Hematopoietic multipotent progenitor cell treated with erythropoietin and hydrocortisone succinate and interleukin-3 and kit ligand, for 15 days (in vitro differentiated cells): Measurements from ENCODE around the gene BUB1.
"Not testable (repeated sequence)": the region's sequence is repeated elsewhere in the genome, so short reads cannot be mapped to it uniquely, and the experiment has no call there.

ENCODE experiments used
- DNase-seq: peaks from one replicate; pipeline ENCODE4 v3.0.0-alpha.2; 2015; ENCODE audit warnings: low spot score

Gene BUB1

DNA sequence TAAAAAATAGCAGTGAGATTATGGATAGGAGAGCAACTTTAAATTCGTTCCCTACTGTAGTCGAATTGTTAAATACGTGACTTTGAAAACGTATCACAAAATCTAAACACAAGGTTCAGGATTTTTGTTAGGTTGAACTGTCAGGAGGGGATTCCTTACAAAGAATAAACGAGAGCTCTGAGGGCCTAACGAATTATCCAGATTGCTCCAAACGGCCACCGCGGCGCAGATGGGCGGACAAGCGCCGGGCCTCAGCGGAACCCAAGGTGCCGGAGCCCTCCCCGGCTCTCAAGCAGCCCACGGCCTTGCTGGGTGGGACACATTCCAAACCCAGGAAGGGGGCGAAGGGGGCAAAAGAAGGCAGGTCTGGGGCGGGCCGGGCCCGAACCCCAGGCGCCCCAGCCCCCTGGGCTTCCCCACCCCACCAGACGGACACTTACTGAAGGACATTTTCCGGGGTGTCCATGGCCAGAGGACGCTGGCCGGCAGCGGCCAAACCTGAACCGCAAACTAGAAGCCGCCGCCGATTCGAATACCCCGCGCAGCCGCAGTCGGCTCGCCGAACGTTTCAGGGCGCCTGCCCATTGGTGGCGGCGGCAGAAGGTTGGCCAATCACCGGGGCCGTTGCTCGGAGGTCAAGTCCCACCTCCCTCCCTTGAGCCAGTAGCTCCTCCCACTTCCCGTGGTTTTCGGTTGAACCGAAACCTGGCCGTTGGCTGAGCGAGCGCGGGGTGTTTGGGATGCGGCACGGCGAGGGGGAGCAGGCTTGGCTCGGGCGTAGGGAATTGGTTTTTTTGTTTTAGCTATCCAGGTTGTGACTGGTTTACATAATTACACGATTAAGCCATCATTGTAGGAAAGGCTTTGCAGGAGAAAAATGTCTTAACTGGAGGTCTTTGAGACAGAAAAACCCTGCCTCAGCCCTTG, at the start of gene BUB1:
Gene BUB1 (minus strand): TSS at position 534 of the 927 bp plus-strand sequence. CDS start 68 bp downstream, at position 466.
- DNase-seq: peak; percentile 98

DNA sequence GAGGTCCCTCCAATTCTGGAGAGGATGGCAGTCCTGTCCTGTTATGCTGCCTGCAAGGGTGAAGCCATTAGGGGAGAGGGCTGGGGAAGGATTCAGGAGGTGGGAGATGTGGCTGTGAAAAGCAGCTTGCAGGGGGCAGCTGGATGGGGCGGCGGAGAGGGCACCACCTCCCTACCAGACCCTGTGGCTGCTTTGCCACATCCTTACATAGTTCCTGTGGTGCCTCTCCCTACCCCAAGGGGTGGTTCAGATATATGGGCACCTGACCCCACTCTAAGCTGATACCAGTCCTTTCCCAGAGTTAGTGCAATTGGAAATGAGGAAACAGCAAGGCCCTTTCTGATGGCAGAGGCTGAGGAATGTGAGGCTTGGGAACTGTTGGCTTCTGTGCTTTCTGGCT, 48.4 kb upstream of the BUB1 start:
- DNase-seq: no peak

DNA sequence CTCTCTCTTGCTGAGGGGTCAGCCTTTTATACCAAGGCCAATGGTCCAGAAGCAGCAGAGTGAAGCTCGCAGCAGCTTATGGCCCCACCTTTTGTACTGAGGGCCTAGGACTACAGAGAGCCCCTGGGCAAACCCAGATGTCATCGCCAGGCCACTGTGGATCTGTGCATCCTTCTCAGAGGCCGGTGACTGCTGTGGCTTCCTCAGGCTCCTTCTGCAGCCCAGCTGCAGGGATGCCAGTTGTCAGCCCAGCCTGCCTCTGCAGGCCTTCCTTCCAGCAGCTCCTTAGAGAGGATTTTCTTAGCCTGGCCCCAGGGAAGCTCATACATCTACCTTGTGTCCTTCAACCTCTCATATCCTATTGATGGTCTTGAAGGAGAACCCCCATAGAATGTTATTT, 48.0 kb upstream of the BUB1 start:
- no peak for DNase-seq

DNA sequence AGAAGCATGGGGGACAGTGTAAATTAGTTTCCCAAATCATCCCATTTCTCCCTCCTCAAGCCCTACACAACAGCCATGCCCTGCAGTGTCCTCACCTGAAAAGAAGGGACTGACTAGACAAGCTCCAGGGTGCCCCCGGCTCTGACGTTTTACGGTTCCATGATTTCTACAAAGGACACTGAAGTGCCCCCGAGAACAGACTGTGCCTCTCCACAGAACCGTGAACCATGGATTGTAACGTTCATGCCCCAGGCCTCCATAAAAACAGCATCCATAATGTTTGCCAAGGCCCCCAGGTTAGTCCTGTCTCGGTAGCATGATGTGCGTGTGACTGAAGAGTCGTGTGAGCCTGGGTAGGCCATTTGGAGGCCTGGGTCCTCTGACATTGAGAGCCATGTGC, 47.5 kb upstream of the BUB1 start:
- DNase-seq: no peak

DNA sequence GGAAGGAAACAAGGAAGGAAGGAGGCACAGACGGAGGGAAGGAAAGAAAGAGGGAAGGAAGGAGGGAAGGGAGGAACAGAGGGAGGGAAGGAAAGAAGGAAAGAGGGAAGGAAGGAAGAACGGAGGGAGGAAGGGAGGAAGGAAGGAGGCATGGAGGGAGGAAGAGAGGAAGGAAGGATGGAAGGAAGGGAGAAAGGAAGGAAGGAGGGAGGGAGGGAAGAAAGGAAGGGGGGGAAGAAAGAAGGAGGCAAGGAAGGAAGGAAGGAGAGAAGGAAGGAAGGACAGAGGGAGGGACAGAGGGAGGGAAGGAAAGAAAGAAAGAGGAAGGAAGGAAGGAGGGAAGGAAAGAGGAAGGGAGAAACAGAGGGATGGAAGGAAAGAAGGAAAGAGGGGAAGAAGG, 47.0 kb upstream of the BUB1 start:
- DNase-seq: no peak

DNA sequence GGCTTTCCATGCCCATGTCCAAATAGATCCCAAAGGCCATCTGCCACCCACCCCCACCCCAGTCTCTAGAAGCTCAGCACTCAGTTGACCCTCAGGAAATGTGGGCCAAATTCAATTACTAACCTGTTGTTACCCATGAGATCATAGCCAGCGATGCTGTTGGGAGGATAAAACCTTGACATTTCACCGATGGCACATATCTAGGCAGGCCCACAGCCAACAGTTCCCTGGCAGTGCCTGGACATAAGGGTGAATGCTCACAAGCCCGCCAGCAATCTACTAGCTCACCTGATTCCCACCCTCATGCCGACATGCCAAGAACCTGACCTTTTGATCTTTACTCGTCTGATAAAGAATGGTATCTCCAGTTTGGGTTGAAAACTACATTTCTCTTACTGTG, 42.7 kb upstream of the BUB1 start:
- no peak for DNase-seq

DNA sequence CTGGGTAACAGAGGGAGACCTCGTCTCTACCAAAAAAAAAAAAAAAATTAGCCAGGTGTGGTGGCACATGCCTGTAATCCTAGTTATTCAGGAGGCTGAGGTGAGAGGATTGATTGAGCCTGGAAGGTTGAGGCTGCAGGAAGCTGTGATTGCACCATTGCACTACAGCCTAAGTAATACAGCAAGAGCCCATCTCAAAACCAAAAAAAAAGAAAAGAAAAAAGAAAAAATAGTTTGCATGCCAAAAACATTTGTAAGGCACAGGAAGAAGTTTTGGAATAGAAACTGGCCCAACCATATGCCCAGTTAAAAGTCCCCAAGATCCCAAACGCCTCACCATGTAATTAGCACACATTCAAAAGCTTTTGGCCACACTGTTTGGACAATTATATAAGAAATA, 41.1 kb upstream of the BUB1 start:
- no peak for DNase-seq

DNA sequence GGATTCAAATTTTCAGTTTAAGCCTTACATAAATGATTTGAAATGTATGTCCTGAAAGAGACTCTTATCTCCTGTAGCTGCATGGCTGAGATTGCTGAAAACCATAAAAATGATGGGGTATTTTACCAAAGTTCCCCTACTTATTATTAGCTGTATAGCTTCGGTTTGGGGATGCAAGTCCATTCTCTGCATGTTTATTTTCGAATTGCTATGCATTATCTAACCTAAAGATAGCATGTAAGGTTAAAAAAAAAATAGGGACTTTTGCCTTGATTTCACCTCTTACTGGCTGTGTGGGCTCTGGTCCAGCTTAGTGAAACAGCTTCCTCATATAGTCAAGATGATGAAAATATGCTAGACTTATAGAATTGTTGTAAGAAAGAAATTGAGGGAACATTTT, 40.5 kb upstream of the BUB1 start:
- DNase-seq: no peak

DNA sequence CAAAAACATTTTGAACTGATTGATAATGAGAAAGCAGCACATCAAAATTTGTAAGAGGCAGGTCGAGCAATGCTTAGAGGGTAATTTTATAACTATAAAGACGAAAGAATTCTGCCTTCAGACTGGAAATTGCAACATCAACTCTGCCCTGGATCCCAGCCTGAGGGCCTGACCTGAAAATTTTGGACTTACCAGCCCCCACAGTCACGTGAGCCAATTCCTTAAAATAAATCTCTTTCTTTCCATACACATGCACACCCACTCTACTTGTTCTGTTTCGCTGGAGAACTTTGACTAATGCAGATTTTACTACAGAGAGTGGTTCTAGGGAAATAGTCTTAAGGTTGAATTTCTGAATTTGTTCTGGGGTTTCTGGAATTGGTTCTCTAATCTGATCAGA, 39.9 kb upstream of the BUB1 start:
- no peak for DNase-seq

DNA sequence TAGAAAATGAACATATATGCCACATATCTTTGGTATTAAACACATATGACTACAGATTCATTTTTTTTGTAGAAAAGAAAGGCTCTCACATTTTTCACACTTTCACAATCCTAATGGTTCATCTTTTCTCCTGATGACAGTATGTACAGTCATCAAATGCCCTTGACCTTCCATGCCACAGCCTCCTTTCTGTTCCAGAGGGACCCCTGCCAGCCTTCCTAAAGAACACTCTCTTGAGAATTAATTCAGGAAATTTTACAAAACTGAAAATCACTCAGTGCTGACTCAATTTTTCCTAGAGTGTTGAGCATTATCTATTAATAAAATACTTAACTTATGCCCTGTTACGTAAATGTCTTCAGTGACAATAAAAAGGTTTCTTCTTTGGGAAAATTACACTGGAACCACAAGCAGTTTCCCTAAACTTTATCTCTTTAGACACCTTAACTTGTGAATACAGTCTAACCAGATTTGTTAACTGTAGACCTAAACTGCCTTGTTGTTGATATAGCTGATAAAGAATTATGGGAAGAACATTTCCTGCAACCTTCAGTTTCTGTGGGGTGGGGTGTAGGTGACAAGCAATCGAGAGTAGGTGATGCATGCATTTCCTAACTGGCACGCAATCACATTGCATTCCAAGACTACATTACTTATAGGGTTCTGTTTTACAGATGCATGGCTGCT, 39.2 kb upstream of the BUB1 start:
- DNase-seq: no peak

DNA sequence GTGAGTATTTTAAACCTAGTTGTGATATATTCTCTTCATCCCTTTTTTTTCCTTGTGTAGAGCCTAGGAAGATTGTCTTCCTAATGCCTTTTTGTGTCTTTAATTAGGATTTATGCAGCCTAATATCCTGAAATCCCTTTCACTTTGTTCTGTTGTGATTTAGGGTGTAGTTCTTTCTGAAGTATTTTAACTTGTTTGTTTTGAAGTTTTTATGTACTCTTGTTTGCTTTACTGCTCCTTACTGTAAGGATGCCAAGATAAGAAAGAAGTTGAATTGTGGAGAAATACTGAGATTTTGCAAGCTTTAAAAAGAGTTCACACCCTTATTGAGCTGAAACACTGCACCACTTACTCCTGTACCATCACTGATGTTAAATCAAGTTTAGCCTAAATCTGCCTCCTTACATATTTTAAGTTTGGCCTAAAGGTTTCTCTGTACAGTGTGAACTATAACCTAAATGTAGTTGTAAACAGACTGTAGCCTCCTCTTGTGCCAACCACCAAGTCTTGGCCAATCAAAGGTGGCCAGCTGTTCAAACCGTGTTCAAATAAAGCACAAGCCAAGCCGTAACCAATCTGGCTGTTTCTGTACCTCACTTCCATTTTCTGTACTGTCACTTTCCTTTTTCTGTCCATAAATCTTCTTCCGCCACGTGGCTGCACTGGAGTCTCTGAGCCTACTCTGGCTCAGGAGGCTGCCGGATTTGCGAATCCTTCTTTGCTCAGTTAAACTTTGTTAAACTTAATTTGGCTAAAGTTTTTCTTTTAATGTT, 36.8 kb upstream of the BUB1 start:
- no peak for DNase-seq

DNA sequence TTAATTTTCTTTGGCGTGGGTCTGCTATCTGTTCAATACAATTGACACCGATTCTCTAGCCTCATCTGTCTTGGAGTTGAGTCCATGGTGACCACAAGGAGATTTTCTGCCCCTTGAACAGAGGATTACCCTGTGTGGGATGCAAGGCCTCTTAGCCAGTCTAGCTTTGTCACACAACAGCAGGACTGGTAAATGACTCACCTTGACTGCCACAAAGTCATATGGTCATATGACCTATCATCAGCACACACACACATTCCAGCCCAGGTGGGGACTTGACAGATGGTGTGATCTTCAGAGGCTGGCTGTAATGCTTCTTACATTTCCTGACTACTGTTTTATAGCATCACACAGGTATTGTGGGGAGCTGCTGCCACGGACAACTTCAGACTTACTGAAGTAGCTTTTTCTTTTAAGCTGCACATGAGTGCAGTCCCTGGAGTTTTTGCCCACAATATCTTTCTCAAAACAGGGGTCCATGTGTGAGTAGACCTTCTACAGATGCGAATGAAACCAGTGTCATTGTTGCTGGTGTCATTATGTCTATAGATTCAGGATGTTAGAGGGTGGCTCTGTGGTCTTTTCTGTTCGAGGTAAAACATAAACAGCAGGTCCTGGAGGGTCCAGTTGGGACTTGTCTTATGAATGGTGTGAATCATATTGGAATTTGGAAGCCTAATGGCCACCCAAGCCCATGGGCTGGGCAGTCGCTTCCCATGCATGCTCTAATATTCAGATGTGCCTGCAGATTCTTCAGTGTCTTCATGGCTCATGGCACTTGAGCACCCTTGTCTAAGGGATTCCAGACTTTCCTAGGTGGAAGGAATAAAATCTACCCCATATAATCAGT, 35.9 kb upstream of the BUB1 start:
- no peak for DNase-seq

DNA sequence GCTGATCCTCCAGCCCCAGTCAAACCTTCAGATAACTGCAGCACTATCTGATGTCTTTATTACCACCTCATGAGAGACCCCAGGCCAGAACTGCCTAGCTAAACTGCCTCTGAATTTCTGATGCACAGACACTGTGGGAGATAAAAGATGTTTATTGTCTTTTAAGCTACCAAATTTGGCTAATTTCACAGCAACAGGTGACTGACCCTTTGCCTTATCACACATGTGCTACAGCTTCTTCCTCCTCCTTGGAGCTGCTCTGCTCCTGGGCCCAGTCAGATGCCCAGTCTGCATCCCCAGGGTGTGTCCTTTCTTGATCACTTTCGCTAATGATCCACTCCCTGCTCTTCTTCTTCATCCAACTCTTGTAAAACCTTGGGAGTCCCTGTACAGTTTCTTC, 34.9 kb upstream of the BUB1 start:
- DNase-seq: no peak

DNA sequence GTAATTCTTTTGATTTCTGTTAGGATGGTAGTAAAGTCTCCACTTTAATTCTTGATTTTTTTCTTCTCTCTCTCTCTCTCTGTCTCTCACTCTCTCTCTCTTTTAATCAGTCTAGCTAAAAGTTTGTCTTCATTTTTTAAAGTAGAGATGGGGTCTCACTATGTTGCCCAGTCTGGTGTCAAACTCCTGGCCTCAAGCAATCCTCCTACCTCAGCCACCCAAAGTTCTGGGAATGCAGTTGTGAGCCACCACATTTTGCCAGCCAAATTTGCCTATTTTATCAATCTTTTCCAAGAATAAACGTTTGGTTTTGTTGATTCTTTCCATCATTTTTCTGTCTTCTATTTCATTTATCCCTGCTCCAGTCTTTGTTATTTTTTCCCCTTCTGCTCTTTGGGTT, 30.6 kb upstream of the BUB1 start:
- DNase-seq: no peak

DNA sequence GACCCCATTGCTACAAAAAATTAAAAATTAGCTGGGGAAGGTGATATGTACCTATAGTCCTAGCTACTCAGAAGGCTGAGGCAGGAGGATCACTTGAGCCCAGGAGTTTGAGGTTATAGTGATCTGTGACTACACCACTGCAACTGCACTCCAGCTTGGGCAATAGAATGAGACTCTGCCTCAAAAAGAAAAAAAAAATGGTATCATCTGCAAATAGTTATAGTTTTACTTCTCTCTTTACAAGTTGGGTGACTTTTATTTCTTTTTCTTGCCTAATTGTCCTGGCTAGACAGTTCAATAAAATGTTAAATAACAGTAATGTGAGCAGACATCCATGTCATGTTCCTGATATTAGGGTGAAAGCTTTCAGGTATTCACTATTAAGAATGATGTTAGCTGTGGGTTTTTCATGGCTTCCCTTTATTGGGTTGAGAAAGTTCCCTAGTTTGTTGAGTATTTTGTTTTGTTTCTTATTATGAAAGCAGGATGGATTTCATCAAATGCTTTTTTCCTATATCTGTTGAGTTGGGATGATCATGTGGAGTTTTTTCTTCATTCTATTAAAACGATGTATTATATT, 29.6 kb upstream of the BUB1 start:
- DNase-seq: no peak

DNA sequence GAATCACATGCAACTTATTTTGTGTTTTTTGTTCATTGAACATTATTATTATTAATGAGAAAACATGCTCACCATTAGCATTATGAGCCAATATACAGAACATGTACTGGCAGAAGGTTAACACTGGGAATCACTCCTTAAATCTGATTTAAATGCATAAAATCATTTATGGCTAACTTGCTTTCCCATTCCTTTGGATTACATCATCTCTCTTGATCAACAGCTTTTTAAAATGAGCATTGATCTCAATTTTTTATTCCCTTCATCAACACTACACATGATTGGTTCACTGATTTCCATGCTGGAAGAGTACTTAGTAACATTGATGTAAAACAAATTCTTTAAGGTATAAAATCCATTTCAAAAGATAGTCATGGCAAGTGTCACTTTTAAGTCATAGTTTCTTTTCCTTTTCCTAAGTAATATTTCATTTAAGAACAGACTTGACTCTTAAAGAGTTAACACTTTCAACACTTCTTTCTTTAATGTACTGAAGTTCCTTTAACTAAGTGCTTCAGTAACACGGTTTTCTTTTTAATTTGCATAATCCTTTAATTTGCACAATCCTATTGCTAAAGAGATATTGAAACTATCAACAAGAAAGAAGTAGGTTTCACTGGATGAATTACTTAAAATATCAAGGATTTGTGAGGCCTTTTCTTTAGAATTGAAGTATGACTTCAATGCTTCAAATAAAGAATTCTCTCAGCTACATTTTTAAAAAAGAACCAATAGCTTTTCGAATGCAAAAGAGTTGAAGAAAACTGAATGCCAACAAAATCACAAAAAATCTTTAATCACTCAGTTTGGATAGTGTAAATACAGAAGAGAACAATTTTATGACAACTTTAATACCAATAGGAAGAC, 24.9 kb upstream of the BUB1 start:
- no peak for DNase-seq

DNA sequence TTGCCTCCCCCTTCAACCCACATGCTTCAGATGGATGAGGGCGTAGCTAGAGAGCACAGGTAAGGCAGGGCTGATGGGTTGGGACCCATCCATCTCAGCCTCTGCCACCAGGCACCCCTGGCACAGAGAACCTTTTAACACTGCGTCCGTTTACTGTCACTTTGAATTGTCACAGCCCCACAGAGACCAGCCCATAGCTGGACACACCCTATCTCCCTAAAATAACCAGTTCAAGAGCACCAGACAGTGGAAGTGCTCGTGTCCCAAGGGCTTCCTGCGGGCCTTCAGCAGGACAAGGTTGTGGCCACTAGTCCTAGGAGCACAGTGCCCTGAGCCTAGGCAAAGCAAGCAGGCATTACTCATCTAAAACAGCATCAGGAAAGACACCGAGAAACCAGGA, 20.4 kb upstream of the BUB1 start:
- not testable (repeated sequence) for DNase-seq

DNA sequence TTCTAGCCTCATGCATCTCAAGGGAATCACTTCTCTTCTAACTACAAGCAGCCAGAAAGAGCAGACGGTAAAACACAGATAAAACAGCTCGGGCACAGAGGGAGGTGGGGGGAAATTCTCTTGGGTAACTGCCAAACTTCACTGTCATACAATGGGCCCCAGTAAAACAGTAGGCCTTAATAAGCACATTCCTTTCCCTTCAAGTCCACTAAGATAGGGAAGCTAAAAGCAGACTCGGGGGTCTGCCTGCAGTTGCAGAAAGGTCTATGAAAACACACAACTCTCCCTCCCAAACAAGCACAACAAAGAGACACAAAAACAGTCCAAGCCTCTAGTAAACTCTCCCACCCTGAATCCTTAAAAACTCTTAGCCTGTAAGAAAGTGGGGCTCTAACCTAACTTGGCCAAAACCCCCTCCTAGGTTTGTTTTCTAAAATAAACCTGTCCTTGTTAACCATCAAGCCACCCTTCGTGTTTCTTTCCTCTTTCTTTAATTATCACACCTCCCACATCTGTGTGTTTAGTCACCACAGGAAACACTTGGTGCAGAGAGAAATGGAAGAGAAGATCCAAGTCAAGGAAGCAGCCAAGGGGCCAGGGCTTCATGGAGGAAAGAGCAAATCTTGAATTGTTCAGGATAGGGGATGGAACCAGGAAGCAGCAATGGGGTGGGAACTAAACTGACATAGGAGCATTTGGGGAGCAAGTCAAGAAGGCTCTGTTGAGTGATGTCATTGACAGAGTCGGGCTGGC, 17.5 kb upstream of the BUB1 start:
- DNase-seq: peak; percentile 28

DNA sequence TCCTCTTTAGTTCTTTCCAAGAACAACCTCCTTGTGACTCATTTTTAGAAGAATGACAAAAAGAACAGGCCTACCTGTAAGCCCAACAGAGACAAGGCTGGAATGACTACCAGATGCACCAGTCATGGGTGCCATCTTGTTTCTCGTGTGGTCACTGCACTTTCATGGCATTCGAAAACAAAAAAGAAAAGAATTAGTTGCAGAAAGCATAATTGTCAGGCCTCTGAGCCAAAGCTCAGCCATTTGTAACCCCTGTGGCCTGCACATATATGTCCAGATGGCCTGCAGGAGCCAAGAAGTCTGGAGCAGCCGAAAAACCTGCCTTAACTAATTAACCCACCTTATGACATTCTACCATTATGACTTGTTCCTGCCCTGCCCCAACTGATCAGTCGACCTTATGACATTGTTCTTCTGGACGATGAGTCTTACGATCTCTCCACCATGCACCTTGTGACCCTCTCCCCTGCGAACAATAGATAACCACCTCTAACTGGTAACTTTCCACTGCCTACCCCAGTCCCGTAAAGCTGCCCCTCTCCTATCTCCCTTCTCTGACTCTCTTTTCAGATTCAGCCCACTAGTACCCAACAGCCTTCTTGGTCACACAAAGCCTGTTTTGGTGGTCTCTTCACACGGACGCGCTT, 13.9 kb upstream of the BUB1 start:
- no peak for DNase-seq
